CD14-positive monocyte (primary cell): Measurements from ENCODE around the gene CORT. TPM values are rescaled to one million over a fixed set of nuclear protein-coding genes. Genes with fewer than 3 reads are reported as not detected.
"Not testable (repeated sequence)": the region's sequence is repeated elsewhere in the genome, so short reads cannot be mapped to it uniquely, and the experiment has no call there.

ENCODE experiments used
- DNase-seq, 3 donors: peaks; one replicate each; pipeline ENCODE4 v3.0.0-alpha.2; 2011 to 2022
- H2AFZ ChIP-seq: 2 replicates; pipeline ENCODE4 v1.6.0; 2012; ENCODE audit warnings: mild to moderate bottlenecking, low read depth, low read length, inconsistent platforms; ENCODE audit not compliant: insufficient read depth, poor library complexity, severe bottlenecking
- H3K27ac ChIP-seq, 2 donors: 1 replicate in 1 of 2; 2 replicates in 1 of 2; pipeline ENCODE4 v1.5.1; 2012 to 2013; ENCODE audit warnings: low read length in 2 of 2, control low read depth in 1 of 2, inconsistent platforms in 1 of 2, low read depth in 1 of 2, mild to moderate bottlenecking in 1 of 2
- H3K27me3 ChIP-seq, 2 donors: one replicate each; pipeline versions ENCODE4 v1.6.0 to v1.6.1; 2011 to 2013; ENCODE audit warnings: low read length in 2 of 2; ENCODE audit not compliant: control insufficient read depth in 2 of 2, insufficient read depth in 2 of 2
- H3K36me3 ChIP-seq, 2 donors: replicated peaks in 1 of 2; 1 replicate in 1 of 2; 2 replicates in 1 of 2; pipeline versions ENCODE4 v1.5.1 to v1.6.1; 2012 to 2013; ENCODE audit warnings: low read length in 2 of 2, control low read depth in 1 of 2, inconsistent platforms in 1 of 2, mild to moderate bottlenecking in 1 of 2; ENCODE audit not compliant: insufficient read depth in 2 of 2, control insufficient read depth in 1 of 2
- H3K4me1 ChIP-seq, 2 donors: 1 replicate in 1 of 2; 2 replicates in 1 of 2; pipeline versions ENCODE4 v1.5.1 to v1.6.1; 2012 to 2013; ENCODE audit warnings: low read length in 2 of 2, control low read depth in 1 of 2, inconsistent platforms in 1 of 2, mild to moderate bottlenecking in 1 of 2, moderate library complexity in 1 of 2; ENCODE audit not compliant: insufficient read depth in 2 of 2, control insufficient read depth in 1 of 2
- H3K4me2 ChIP-seq: replicated peaks from 2 replicates; pipeline ENCODE3; 2012; ENCODE audit warnings: low read length, moderate library complexity, mild to moderate bottlenecking; ENCODE audit not compliant: poor library complexity, severe bottlenecking; ENCODE audit errors: extremely low read depth
- H3K4me3 ChIP-seq, 3 experiments: fragments of 200-600 bp in 1 of 3; sonication (generic) in 1 of 3; replicated peaks in 1 of 3; 1 replicate in 2 of 3; 2 replicates in 1 of 3; pipeline ENCODE4 v1.5.1; 2011 to 2013; ENCODE audit warnings: low read length in 3 of 3, mild to moderate bottlenecking in 3 of 3, control low read depth in 2 of 3, low read depth in 2 of 3, inconsistent platforms in 1 of 3, moderate library complexity in 1 of 3
- H3K79me2 ChIP-seq: 2 replicates; pipeline ENCODE4 v1.6.0; 2012; ENCODE audit warnings: mild to moderate bottlenecking, control low read depth, inconsistent platforms, low read length, moderate library complexity; ENCODE audit not compliant: insufficient read depth
- H3K9ac ChIP-seq: 2 replicates; pipeline ENCODE4 v1.6.0; 2017; ENCODE audit warnings: low read length, mild to moderate bottlenecking; ENCODE audit not compliant: insufficient read depth, poor library complexity, severe bottlenecking
- H3K9me3 ChIP-seq, 2 donors: replicated peaks in 1 of 2; 1 replicate in 1 of 2; 2 replicates in 1 of 2; pipeline versions ENCODE4 v1.5.1 to v1.6.1; 2012 to 2013; ENCODE audit warnings: low read length in 2 of 2, control low read depth in 1 of 2; ENCODE audit not compliant: control insufficient read depth in 1 of 2, insufficient read depth in 1 of 2
- H4K20me1 ChIP-seq: 2 replicates; pipeline ENCODE4 v1.6.0; 2012; ENCODE audit warnings: mild to moderate bottlenecking, low read length, control low read depth, moderate library complexity; ENCODE audit not compliant: insufficient read depth
- H3K27ac Mint-ChIP-seq, 7 donors: one replicate each; pipeline ENCODE4 v1.8.0; 2020; ENCODE audit warnings: mild to moderate bottlenecking in 7 of 7, mixed read lengths in 7 of 7, moderate library complexity in 6 of 7, inconsistent platforms in 2 of 7
- H3K27me3 Mint-ChIP-seq, 3 donors: one replicate each; pipeline ENCODE4 v1.8.0; 2021 to 2022; ENCODE audit warnings: low read depth in 3 of 3, mild to moderate bottlenecking in 3 of 3, mixed read lengths in 3 of 3, moderate library complexity in 3 of 3, inconsistent platforms in 1 of 3
- H3K36me3 Mint-ChIP-seq, 2 donors: one replicate each; pipeline ENCODE4 v1.8.0; 2020; ENCODE audit warnings: mixed read lengths in 2 of 2, inconsistent platforms in 1 of 2, mild to moderate bottlenecking in 1 of 2
- H3K4me1 Mint-ChIP-seq: one replicate; pipeline ENCODE4 v1.8.0; 2020; ENCODE audit warnings: mild to moderate bottlenecking, mixed read lengths
- H3K4me3 Mint-ChIP-seq, 2 donors: one replicate each; pipeline ENCODE4 v1.8.0; 2020; ENCODE audit warnings: mild to moderate bottlenecking in 2 of 2, mixed read lengths in 2 of 2, moderate library complexity in 1 of 2
- H3K9me3 Mint-ChIP-seq, 7 donors: one replicate each; pipeline ENCODE4 v1.8.0; 2020 to 2022; ENCODE audit warnings: mixed read lengths in 7 of 7, mild to moderate bottlenecking in 6 of 7, moderate library complexity in 6 of 7, inconsistent platforms in 2 of 7
- CTCF ChIP-seq: fragments of 200-600 bp; IDR thresholded peaks from one replicate; pipeline ENCODE4 v1.8.0; 2022; ENCODE audit warnings: antibody characterized with exemption, mild to moderate bottlenecking
- WGBS: methylation state at CpG from one replicate; pipeline ENCODE4 v1.1.5; 2013; ENCODE audit warnings: missing lambda C conversion rate; ENCODE audit not compliant: insufficient coverage; 5-methylcytosine and 5-hydroxymethylcytosine counted together
- intact Hi-C, 2 donors: fragments of 100-400 bp; cut with micrococcal nuclease; formaldehyde crosslinking; loops; one replicate each; pipeline versions ENCODE4 v1.15.0 to v1.15.1; 2023
- polyA plus RNA-seq, 3 donors: library from polyadenylated mRNA; depleted of rRNA in 1 of 3; unstranded in 2 of 3; stranded (reverse) in 1 of 3; fragments of 300-500 nt in 2 of 3; fragments of >200 nt in 1 of 3; fragmentation: Illumina TruSeq in 2 of 3; gene quantifications; 1 replicate in 2 of 3; 2 replicates in 1 of 3; pipeline ENCODE4 v1.2.3, GENCODE V29; 2012 to 2021

Gene CORT
- polyA plus RNA-seq, 3 donors, result not detected

- H3K79me2 ChIP-seq, result no peaks in the 10 kb centered on the region
- Mint-ChIP-seq H3K36me3 (peaks cover 15 to 25% of the 10 kb centered on the region in 2 donors), H3K27me3 (peaks cover 6 to 17% (median 12%) of the 10 kb centered on the region in 3 donors), H3K27ac (no peak overlapping the region), H3K4me1 (peaks cover 12% of the 10 kb centered on the region), H3K9me3 (peaks cover 0 to 9% (median 6%) of the 10 kb centered on the region in 7 donors), H3K4me3 (no peak overlapping the region)
- WGBS, result 85% methylated on average over 4 of the region's 5 CpGs
- H2AFZ ChIP-seq, result no peak overlapping the region
- peaks cover 1 to 14% of the 10 kb centered on the region in 2 donors for H3K36me3 ChIP-seq
- H4K20me1 ChIP-seq, result no peaks in the 10 kb centered on the region
- no peaks in the 10 kb centered on the region for H3K27me3 ChIP-seq
- no peak overlapping the region for H3K4me2 ChIP-seq
- H3K27ac ChIP-seq, result no peak overlapping the region
- no peak for DNase-seq
- TF ChIP-seq CTCF, result no peak
- H3K4me1 ChIP-seq, result no peaks in the 10 kb centered on the region
- intact Hi-C loops, result no loop called here
- peaks cover 0 to 6% of the 10 kb centered on the region in 2 donors for H3K9me3 ChIP-seq
- no peak overlapping the region for H3K9ac ChIP-seq
- H3K4me3 ChIP-seq, result no peak overlapping the region
Observed at GRCh38 chr1:10456048-10456447, 6.2 kb downstream of the CORT start.

- peaks cover 7% of the 10 kb centered on the region for H3K4me1 Mint-ChIP-seq
- WGBS, result no CpG with 5 or more reads among the region's 7 CpGs
- Histone ChIP-seq H3K27ac (no peak overlapping the region), H3K36me3 (peaks cover 7 to 20% of the 10 kb centered on the region in 2 donors), H3K27me3 (no peaks in the 10 kb centered on the region), H3K79me2 (no peaks in the 10 kb centered on the region), H3K9me3 (peaks cover 0 to 6% of the 10 kb centered on the region in 2 donors), H3K9ac (no peak overlapping the region), H3K4me2 (no peak overlapping the region), H3K4me1 (no peaks in the 10 kb centered on the region), H2AFZ (no peak overlapping the region), H3K4me3 (no peak overlapping the region), H4K20me1 (no peaks in the 10 kb centered on the region)
- H3K36me3 Mint-ChIP-seq, result peaks cover 21 to 31% of the 10 kb centered on the region in 2 donors
- H3K27me3 Mint-ChIP-seq, result peaks cover 1 to 11% (median 7%) of the 10 kb centered on the region in 3 donors
- peaks cover 0 to 9% (median 6%) of the 10 kb centered on the region in 7 donors for H3K9me3 Mint-ChIP-seq
- TF ChIP-seq CTCF, result no peak
- H3K27ac Mint-ChIP-seq, result no peak overlapping the region
- no peak overlapping the region for H3K4me3 Mint-ChIP-seq
- intact Hi-C loops, result no loop called here
- DNase-seq, result no peak
Observed at GRCh38 chr1:10456661-10457060, 6.8 kb downstream of the CORT start.

DNA sequence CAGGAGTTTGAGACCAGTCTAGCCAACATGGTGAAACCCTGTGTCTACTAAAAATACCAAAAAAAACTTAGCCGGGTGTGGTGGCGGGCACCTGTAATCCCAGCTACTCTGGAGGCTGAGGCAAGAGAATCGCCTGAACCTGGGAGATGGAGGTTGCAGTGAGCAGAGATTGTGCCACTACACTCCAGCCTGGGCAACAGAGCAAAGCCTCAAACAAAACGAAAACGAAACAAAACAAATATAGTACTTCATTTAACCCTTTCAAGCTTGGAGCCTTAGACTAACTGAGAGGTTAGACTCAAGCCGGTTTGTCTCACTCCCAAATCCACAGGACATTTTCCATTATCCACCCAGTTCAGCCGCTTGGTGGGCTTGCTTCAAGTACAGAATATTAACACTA lies 7.6 kb downstream of the CORT start:
- H3K27me3 Mint-ChIP-seq, DNase-seq, H4K20me1 ChIP-seq, intact Hi-C loops, H3K9me3 Mint-ChIP-seq, H3K4me3 Mint-ChIP-seq, H3K9me3 ChIP-seq, H3K27ac ChIP-seq, H3K27me3 ChIP-seq, H3K4me1 ChIP-seq, H3K4me1 Mint-ChIP-seq, H3K4me2 ChIP-seq, H3K79me2 ChIP-seq, H3K9ac ChIP-seq, H3K27ac Mint-ChIP-seq, H2AFZ ChIP-seq, H3K4me3 ChIP-seq: not testable (repeated sequence)
- peaks cover 28 to 39% of the 10 kb centered on the region in 2 donors for H3K36me3 Mint-ChIP-seq
- peaks cover 12 to 27% of the 10 kb centered on the region in 2 donors for H3K36me3 ChIP-seq
- WGBS, result 90% methylated on average over 2 of the region's 7 CpGs
